T-helper 1 cell (primary cell): ENCODE results near the gene NPTXR.
"Not testable (repeated sequence)": the region's sequence is repeated elsewhere in the genome, so short reads cannot be mapped to it uniquely, and the experiment has no call there.

Source experiments
- DNase-seq, 5 donors: peaks; one replicate each; pipeline ENCODE4 v3.0.0-alpha.2; 2012 to 2020

NPTXR gene

DNA sequence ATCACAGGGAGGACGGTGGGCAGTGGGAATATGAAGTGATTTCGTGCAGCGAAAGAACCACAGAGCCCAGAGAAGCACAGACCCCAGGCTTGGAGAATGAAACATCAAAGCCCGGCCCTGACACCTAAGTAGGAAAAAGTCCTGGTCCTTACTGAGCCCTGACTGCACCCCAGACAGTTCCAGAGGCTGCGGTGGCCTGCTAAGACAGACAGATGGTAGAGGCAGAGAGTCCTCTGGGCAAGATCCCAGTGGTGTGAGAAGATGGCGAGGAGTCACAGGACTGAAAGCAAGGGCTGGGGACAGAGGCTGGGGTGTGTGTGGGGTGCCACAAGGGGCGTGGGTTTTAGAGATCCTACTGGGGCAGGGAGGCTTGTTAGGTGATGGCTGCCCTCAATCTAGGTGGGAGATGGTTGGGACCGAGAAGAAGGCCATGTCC is 24.5 kb upstream of the NPTXR start:
- DNase-seq, result no peak

DNA sequence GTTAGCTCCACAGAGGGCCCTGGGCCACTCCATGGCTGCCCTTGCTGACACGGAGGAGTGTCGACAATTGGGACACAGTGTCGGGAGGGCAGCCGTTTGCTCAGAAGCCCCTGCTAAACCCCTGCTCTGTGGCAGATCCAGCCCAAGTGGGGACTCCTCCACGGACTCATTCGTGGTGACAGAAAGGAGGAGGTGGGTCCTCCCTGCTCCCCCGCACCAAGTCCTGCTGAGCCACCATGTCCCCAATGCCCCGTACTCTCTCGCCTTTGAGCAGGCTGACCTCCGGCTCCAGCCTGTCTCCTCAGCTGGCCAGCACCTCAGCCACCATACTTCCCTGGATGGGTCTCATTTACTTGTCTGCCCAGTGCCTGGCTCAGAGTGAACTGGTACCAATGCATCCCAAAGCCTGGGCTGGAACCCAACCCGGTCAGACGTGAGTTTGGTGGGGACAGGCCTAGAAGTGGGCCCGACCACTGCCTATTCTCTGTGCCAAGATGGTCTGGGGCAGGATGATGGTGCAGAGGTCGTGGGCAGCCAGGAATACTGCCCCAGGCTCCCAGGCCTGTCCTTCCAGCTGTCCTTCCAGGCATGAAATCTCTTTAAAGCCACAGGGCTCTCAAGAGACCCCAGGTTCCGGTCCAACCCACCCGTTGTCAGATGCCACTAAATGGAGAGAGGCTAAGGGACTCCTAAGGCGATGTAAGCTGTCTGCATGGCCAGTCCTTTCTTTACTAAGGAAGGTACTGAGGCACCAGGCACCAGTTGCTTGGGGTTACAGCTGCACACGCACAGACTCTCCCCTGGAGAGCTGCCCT is 23.9 kb upstream of the NPTXR start:
- DNase-seq, result no peak

DNA sequence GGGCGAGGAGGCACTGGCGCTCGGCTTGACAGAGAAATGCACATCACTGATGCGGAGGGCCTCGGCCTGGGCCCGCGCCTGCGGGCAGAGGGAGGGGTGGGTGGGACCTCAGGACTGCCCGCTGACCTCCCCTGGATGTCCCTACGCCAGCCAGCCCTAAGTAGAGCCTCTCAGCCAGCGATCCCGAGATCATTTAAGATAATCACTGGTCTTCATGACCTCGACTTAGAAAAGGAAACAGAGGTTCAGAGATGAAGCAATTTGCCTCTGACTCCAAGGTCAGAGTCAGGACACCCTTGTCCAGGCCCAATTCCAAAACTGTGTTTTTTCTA is 23.3 kb upstream of the NPTXR start:
- no peak for DNase-seq

DNA sequence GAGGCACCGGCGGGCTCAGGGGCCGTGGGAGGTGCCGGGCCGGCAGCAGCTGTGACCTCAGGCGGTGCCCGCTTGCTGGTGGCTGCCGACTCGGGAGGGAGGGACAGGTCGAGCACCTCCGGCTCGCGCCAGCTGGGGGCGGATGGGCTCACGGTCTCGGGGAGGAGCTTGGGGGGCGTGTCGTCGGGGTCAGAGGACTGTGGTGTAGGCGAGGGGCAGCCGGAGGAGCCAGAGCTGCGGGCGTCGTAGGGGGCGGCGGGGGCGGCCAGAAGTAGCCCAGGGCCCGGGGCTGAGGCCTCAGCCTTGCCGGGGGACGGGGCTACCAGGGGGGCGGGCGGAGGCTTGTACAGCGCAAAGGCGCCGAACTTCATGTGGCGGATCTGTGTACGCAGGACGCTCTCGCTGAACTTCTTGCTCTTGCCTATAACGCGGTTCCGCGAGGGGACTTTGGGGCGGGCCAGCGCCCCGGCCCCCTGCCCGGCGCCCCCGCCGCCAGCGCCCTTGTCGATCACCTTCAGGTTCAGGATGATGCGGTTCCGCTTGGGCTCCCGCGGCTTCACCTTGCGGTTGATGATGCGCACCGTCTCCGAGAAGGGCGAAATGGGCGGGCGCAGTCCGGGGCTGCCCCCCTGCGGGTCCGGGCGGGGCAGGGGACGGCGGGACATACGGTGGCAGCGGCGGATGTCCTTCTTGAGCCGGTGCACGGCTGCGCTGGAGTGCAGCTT is 22.7 kb upstream of the NPTXR start:
- DNase-seq, result no peak

DNA sequence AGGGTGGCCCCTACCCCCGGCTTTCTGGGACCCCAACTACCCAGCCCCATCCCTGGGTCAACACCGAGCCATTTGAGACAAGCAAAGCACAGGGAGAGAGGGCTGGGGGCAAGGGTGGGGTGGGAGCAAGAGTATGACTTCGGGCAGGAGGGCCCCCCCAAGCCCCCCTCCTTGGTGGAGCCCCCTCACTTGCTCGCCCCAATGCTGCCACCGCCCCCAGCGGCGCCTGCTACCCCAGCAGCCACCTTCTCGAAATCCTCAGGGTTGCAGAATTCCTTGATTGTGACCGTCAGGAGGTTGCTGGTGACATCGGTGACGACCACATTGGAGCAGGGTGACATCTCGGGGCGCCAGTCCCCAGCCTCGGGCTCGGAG is 22.2 kb upstream of the NPTXR start:
- no peak for DNase-seq

DNA sequence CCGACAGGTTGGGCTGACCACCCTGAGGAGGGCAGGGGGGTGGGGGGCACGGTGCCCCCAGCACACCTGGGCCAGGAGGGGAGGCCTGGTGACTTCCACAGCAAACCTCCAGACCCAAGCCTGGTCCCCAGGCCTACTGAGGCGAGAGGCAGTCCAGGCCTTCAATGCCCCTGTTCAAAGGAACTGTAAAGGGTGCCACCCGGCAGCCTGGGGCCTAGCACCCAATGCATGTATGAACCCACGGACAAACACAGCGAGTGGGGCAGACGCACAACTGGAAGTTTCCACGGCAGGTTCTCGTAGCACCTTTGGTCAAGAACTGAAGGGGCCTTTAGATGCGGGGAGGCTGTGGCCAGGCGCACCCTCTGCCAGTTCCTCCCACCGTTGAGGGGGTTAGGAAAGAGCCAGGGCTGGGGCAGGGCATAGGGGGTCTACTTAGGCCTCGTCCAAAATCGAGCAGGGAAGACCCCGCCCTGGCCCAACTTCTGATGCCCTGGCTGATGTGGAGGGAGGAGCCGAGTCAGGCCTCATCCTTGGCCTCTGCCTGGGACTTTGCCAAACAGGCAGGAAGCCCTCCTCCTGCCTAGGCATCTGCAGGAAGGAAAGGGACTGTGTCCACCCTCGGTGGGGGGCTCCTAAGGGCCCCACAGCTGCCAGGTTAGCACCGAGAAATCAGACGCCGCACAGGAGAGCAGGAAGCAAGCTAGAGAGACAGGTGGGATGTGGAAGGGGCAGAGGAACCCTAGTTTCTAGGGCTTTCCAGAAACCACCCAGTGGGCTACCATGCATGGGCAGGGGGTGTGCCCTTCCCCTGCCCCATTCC is 21.6 kb upstream of the NPTXR start:
- no peak for DNase-seq

DNA sequence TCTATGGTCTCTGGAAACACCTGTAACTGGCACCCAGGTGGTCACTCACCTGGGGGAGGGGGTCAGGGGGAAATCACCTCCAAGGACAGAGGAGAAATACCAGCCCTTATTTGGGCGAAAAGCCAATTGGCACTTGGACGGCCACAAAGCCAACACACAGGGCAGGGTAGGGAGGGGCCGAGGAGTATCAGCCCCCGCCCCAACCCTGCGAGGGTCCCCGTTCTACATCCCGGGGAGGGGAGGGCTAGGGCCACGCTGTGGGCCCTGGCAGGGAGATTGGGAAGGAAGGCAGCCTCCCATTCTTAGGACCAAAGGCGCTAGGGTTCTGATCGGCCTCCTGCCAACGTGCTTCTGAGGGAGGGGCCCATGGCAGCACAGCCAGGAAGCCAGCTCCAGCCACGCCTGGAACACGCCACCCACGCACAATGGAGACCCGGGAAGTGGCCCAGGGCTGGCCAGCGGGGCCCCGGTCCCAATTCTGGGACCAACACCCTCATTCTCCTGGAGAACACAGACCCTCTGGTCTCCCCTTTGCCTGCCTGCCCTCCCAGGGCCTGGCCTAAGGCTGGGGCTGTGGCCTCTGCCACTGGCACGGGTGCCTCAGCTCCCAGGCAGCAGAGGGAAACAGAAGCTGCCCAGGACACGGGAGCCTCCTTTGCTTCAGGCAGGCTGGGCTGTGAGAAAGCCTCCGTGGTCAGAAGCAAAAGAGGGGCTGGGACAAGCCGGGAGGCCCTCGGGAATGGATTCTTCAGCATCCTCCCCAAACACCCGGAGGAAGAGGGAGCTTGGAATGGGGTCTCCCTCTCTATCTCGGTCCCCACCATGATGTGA is 20.7 kb upstream of the NPTXR start:
- no peak for DNase-seq

DNA sequence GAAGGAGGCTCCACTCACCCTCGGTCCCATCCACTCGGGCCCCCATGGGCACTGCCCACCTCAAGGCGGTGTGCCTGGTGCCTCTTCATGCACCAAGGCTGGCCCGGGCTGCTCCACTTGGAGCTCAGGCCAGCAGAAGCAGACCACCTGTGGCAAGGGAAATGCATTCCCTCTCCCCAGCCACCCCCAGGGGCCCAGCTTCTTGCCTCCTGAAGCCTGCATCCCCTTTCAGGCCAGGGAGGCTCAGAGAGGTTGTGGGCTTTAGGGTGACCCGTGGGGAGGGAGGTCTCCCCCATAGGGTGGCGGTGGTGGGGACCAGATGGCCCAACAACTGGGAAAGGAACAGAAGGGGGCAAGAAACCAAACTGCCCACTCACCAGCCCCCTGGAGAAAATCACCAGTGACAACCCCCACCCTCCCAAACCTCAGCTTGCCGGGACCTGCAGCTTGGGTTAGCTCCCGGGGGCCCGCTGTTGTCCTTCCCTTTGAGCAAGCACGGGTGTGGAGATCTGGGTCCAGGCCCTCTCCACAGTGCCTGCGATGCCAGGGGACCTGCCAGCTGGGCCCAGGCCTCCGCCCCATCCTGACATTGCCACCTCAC is 19.8 kb upstream of the NPTXR start:
- no peak for DNase-seq

DNA sequence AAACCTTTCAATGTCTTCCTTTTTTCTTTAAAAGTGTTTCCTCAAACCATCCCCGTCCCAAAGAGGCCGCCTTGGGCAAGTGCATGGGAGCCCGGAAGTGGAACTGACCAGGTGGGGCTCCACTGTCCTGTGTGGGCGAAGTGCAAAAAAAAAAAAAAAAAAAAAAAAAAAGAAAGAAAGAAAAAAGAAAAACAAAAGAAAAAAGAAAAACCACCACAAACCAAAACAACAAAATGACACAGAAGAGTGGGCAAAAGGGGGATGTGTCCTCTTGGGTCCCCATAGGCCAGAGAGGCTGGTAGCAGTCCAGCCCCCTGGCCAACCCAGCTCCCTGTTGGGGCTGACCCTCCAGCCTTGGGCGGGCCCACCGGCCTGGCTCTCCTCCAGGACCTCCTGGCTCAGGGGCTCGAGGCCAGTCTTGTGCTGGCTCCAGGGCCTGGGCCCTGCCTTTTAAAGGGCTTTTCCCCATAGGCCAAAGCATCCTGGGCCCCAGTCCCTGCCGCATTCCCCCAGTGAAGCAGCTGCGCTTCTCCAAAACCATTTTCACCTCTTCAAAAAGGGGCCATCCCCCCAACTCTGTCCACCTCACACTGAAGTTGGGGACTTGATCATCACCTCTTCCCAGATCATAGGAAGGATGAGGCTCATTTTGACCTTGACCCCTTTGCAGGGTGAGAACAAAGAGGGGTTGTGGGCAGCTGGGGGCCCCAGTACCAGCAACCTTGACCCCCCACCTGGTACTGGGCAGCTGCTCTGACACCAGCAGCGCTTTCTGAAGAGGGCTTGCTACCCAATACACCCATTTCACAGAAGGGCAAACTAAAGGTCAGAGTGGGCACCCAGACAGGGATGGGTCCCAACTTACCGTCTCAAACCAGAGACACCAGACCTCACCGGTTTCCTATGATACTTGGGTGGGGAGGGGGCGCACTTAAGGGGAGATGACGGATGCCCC is 18.8 kb upstream of the NPTXR start:
- no peak for DNase-seq

DNA sequence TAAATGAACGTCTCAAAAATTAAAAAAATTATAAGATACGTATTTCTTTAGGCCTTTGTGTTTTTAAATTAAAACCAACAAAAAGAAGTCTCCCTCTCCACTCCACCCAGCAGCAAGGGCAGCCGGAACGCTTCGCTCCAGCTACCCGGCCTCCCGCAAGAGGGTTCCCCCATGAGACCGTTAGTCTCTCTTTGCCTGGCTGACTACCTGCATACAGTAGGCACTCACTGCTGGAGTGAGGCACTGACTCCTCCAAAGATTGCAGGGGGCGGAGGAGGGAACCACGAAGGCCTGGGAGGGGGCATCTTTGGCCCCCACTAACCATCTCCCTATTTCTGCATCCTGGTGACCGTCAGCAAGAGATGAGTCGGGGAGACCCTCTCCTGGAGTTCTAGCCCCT is 18.1 kb upstream of the NPTXR start:
- DNase-seq, result no peak

DNA sequence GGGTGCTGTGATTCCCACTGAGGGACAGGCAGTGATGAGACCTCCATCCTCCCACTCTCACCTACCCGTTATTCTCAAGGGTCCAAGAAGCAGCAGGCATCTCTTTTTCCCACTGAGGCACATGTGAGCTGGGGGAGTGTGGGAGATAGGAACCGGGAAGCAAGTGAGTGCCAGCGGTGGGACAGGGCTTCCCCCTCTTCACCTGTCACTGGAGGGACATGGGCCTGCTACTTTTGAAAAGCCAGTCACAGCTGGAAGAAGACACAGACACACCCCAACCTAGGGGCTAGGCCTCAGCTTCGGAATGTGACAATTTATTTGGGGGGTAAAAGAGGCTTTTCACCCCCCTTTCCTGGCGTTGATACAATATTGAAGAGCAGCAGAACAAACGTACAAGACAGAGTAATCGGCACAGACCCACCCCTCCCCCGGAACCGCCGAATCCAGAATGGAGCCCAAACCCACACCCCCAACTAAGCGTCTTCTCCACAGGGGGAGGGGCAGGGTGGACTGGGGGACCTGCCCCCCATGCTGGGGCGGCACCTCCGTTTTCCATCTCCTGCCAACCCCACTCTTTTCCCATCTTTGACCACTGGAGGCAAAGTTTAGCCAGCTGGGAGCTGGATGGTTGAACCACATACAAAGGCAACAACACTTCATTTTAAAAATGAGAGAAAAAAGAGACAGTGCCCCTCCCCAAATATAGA is 17.5 kb upstream of the NPTXR start:
- DNase-seq, result no peak

DNA sequence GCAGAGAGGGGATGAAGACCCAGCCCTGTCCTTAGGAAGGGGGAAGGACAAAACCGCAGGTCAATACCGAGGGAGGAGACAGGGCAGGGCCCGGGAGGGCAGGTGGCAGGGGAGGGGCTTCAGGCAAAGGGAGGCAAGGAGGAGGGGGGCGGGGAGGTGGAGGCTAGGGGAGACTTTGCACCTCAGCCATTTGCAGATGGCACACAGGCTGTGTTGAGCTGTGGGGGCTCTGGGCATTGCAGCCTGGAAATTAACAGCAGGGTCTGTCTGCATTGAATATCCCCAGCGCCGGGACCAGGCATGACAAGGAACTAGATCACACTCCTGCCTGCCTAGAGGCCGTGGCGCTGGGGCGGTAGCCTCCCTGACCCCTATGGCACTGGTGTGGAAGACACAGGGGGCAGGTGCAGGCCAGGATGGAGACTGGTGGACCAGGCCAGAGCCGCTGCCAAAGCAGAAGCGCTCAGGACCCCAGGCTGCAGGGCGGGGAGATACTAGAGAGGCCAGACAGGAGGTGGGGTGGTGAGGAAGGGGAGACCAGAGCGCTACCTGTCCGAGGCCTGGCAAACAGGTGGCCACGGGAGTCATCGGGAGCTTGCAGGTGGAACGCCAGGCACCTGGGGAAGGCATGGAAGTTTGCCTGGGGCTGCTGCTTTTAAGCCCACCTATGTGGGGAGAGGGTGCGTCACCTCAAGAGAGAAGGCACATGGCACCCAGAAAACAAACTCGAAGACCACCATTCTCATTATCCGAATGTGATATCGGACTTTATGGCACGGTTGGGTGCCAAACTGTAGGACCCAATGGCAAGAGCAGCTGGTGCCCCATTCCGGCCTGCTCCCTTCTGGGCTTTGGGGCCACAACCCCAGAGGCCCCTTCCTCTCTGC is 16.7 kb upstream of the NPTXR start:
- DNase-seq, result no peak

DNA sequence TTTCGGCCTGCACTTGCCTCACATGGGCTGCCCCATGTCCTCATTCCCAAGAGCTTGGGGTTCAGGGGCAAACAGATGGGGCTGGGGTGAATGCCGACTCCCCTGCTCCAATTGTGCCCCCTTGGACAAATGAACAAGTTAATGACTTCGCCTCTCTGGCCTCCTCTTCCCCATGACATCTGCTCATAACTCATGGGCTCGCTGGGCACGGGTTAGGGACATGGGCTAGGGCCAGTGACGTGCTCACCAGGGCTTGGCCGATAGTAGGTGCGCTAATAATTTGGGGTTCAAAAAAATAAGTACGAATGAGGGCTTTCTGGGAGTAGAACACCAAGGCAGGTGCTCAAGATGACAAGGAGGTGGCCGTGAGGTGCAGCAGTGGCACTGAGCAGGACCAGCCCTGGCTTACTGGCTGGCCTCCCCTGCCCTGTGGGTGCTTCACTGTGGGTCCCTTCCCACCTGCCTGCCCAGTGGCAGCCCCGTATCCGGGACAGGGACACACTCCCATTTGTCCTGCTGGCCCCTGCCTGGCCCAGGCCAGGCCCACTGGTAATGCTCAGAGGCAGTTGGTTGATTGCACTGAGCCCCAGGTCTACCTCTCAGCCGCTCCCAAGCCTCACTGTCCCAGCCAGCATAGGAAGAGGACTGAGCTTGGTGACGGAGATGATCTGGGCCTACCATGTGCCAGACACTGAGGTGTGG is 15.9 kb upstream of the NPTXR start:
- no peak for DNase-seq

DNA sequence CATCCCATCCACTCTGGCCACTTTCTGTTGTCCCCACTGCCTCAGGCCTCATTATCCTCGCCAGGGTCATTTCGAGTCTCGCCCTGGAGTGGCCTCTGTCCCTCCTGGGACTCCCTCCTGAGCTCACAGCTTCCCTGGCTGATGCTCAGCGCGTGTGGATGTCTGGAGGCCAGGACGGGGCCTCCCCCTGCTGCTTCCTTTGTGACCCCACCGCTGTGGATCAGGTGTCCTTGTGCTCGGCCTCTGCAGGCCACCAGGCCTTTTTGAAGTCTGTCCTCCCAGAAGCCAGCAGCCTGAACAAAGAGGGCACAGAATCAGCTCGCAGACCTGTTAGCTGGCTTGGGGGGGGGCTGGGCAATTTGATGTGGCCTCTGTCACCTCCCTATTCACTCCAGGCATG is 14.7 kb upstream of the NPTXR start:
- no peak for DNase-seq

DNA sequence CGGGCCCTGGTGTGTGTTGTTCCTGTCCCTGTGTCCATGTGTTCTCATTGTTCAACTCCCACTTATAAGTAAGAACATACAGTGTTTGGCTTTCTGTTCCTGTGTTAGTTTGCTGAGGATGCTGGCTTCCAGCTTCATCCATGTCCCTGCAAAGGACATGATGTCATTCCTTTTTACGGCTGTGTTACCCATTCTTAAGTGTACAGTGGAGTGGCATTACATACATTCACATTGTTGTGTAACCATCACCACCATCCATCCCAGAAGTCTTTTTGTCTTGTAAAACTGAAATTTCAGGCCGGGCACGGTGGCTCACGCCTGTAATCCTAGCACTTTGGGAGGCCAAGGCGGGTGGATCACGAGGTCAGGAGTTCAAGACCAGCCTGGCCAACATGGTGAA is 10.6 kb upstream of the NPTXR start:
- DNase-seq, result not testable (repeated sequence)

DNA sequence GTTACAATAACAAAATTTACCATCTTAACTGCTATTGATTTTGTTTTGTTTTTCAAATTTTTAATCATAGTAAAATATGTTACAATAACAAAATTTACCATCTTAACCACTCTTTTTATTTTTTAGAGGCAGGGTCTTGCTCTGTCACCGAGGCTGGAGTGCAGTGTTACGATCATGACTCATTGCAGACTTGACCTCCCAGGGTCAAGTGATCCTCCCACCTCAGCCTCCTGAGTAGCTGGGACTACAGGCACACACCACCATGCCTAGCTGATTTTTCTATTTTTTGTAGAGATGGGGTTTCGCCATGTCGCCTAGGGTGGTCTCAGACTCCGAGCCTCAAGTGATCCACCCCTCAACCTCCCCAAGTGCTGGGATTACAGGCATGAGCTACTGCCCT is 10.1 kb upstream of the NPTXR start:
- not testable (repeated sequence) for DNase-seq

DNA sequence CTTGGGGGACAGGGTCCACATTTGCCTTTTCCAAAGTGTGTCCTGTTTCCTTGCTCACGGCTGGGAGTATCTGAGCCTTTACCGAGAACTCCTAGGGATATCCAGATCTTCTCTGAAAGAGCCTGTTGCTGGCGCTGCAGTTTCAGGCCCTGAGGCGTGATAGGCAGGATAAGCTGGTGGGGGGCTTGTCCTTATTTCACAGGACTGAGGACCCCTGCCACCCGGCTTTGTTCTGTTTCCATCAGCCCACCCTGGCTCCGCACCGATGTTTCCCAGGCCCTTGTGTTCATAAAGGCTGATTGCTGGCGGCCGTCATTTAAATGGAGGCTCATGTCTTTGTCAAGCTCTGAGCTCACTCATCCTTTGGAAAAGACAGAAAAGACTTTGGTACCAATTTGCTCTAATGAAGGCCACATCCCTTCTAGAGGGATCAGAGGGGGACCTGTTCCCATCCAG is 9.4 kb upstream of the NPTXR start:
- DNase-seq, result no peak

DNA sequence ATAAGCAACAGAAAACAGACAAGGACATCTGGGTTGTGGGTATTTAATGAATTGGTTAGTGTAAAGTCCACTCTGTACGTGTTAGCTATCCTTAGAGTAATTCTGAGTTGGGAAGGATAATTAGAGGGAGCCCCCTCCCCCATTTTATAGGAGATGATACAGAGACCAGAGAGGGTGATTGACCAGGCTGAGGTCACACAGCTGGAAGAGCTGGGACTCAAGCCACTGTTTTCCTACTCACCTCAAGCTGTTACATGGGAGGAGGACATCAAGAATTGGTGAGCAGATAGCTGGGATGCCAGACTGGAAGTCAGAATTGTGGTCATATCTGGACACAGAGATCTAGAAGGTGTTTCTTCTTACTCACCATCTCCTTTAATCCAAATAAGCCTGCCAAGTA is 8.7 kb upstream of the NPTXR start:
- DNase-seq, result no peak
